HG03097 (cell line): ENCODE results near the gene CA12.
"Not testable (repeated sequence)": the region's sequence is repeated elsewhere in the genome, so short reads cannot be mapped to it uniquely, and the experiment has no call there.

Source experiments
- ATAC-seq: cut with Tn5 transposase; IDR thresholded peaks from one replicate; pipeline ENCODE4 v1.9.1; 2021; ENCODE audit not compliant: unreplicated experiment, low FRiP score

The CA12 gene

DNA sequence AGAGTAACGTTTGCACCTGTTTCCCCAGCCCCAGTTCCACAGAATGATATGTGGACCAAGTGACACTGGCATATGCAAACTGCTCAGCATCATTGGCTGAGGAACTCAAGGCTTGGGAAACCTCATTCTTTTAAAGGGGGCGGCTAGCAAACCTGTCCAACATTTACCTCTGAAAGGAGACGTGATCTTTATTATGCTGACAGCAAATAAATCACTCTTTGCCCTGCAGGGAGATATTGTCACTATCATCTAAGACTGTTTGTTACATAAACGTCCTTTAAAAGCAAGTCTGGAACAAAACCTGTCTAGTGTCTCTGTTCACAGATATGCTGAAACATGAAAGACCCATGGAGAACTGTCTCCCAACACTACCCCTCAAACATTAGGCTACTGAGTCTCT, 21.5 kb downstream of the CA12 start:
- no peak for ATAC-seq

GRCh38 chr15:63358241-63359029, 23.2 kb downstream of the CA12 start:
- ATAC-seq, result no peak

GRCh38 chr15:63357731-63358130, 23.9 kb downstream of the CA12 start:
- ATAC-seq, result no peak

GRCh38 chr15:63357061-63357460, 24.6 kb downstream of the CA12 start:
- no peak for ATAC-seq

- ATAC-seq, result no peak
Measured at GRCh38 chr15:63354821-63355650, 26.6 kb downstream of the CA12 start.

DNA sequence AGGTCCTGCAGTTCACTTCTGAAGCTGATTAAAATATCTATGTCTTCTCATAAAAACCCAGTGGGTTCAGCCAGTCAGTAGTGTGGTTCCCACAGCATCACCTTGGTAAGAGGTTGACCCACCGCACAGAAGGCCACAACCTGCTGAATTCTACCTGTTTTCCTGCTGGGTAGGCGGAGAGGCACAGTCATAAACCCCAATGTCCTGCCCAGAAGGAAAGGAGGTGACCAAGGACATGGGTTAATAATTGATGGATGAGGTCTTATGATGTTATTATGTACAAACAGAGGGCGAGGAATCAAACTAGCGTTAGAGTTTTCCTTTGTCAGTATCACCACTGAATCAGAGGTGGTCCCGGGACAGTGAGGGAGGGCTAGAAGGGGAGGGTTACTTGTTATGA, 27.8 kb downstream of the CA12 start:
- ATAC-seq, result no peak

DNA sequence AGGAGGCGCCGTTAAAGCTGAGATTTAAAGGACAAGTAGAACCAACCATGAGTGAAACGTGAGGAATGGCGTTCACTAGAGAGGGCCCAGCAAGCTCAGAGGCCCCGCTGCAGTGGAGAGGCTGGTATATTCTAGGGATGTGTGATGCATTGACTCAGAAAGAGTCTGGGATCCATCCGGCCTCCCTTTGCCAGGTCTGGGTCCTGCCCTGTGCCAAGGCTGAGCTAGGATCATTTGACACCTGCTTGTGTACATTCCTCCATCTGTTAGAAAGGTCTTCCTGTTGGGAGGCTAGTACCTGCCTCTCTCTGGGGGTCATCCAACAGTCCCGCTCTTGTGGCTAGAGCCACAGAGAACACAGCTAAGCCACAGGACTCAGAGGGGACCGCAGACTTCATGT, 28.4 kb downstream of the CA12 start:
- ATAC-seq, result no peak

DNA sequence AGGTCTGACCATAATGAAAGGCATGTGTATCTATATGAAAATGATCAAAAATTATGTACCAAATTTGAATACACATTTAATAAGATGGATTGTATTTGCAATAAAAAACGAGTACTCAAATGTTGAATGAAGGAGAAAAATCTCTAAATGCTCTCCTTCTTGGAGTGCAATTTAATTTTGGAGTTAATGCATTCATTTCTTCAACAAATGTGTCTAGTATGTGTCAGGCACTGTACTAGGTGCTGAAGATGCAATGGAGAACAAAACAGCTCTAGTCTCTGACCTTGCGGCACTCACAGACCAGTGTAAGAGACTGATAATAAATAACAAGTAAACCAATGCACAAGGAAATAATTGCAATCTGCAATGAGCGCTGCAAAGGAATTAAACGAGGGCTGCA, 28.8 kb downstream of the CA12 start:
- no peak for ATAC-seq

GRCh38 chr15:63351170-63351569, 30.5 kb downstream of the CA12 start:
- ATAC-seq, result no peak

DNA sequence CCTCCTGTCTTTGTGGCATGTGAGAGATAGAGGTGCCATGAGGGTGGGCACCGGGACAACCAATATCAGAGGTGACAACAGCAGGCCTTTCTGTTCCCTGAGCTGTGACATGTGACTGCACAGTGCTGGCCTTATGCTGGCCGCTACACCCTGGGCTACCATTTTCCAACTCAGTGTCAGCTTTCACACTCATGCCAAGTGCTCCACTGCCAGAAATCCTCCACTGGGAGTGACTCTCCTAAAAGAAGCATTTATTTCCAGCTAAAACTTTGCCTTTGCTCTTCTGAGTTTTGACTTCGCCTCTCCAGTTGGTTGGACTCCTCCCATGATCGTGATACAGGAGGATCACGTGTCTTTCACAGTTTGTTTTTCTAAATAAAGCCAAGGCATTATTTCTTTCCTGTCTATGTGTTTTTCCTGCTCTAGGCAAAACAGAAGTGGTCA, 31.4 kb downstream of the CA12 start:
- no peak for ATAC-seq

DNA sequence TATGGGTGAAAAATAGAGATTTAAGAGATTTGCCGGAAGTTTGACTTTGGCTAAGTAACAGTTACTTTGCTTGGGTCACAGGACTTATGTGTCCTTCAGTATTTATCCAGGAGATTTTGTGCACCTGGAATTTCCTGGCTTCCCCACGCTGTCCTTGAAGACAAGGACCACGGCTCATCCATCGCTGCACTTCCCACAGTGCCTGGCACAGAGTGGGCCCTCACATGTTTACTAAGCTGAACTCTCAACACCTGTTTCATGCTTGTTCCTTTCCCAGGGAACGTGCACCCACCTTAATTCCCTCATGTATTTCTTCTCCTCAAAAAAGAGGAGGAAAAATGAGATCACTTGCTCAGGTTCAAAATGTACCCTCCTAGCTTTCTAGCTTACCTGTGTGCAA, 32.0 kb downstream of the CA12 start:
- ATAC-seq, result no peak

DNA sequence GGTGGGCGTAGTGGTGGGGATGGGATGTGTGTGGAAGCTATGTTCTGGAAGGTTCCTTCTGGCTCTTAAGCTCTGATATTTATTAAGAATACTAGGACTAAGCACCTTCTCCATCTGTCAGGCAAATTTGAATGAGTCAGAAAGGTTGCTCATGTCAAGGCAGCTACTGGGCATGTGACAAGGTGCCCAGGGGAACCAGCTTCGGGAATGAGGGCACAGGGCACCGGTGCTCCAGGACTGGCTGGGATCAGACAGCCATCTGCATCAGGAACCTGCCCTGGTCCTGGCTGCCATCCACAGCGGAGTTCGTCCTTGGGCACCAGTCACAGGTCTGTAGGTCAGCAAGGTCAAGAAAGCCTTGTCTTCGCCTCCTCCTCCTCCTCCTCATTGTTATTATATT, 32.5 kb downstream of the CA12 start:
- ATAC-seq, result no peak

GRCh38 chr15:63348392-63348791, 33.3 kb downstream of the CA12 start:
- no peak for ATAC-seq

DNA sequence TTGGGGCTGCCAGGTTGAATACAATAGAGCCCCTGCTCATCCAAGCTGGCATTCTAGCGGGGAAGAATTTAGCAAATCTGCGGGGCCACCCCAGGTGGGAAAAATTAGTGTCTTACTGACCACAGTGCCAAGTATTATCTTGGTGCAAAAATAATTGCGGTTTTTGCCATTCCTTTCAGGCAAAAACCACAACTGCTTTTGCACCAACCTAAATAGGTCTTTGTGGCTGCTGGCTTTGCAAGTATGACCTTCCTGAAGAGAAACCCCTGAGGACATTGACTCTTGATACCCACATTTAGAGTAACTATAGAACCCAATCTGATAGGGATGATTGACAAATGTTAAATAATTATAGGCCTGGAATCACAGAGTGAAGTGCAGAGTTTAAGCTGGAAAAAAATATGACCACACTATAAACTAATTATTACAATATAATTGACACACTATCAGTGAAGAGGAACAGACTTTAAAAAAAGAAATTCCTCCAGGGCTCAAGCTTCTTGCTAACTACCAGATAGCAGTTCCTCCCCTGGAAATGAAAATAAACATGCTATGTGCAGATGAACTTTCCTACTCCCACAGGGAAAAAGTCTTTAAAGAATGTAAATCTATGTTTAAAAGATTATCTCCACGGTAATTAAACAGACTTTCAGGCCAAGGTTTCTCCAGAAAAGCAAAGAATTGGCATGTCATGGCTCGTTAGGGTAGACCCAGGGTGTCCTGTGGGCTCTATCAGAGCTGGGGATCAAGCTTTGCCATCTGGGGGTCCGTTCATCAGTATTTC, 34.4 kb downstream of the CA12 start:
- no peak for ATAC-seq

- ATAC-seq, result no peak
Measured at GRCh38 chr15:63345391-63345752, 36.3 kb downstream of the CA12 start.

DNA sequence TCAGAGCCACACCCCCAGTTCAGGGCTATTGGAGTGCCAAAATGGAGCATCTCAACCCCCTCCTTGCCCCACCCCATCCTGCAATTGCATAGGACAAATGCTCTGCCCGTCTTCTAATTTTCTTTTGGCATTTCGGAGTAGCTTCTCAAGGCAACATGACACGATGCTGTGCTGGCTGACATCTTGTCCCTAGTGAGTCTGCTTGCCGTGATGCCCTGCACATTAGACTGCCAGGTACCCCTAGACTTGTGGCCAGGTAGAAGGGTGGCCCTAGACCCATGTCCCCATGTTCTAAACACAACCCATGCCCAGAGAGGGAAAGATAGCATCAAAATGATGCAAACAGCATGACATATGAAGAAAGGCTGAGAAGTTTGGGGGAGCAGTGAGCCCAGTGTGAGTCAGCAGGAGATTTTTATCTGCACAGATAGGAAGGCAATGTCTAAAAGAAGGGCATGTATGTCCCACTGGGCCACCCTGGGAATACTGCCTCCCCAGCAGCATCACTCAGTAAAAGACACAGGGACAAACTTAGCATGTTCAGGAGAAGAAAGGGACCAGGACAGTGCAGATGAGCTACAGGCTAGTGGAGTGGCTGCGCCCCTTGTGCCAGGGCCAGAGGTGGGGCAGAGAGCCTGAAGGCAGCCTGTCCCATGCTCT, 36.8 kb downstream of the CA12 start:
- ATAC-seq, result no peak

- not testable (repeated sequence) for ATAC-seq
Measured at GRCh38 chr15:63342996-63343562, 38.6 kb downstream of the CA12 start.

- ATAC-seq, result no peak
Measured at GRCh38 chr15:63341898-63342297, 39.7 kb downstream of the CA12 start.

- no peak for ATAC-seq
Measured at GRCh38 chr15:63340878-63341277, 40.8 kb downstream of the CA12 start.

DNA sequence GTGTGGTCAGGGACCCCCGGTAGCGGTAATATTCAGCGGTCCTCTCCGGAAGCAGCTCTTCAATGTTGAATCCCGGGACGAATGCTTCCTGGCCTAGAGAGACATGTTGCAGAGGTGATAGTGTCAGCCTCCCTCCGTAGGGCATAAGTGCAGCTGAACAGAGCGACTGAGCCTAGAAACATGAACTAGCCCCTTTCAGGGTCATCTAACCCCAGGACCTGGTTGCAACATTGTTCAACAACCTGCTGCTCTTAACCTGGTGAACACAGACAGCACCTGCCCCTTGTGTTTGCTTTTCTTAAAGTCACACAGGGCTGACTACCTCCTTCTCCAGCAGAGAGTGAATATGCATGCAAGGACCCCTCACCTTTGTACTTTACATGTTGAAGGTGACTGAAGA, 41.3 kb downstream of the CA12 start:
- ATAC-seq, result no peak
